ENCODE data around the gene BTNL8.

GRCh38 chr5:180988592-180988991 lies 89.6 kb downstream of the BTNL8 start, which contains the start of gene BTNL3:
- no peak for TF ChIP-seq ESRRA (CRISPR knock-in tag; IDR thresholded peaks at IDR 0.05; ENCODE audit: borderline replicate concordance)
- no peak for TF ChIP-seq TEAD4 (CRISPR knock-in tag; IDR thresholded peaks at IDR 0.05)
- TF ChIP-seq, protein P1, sequence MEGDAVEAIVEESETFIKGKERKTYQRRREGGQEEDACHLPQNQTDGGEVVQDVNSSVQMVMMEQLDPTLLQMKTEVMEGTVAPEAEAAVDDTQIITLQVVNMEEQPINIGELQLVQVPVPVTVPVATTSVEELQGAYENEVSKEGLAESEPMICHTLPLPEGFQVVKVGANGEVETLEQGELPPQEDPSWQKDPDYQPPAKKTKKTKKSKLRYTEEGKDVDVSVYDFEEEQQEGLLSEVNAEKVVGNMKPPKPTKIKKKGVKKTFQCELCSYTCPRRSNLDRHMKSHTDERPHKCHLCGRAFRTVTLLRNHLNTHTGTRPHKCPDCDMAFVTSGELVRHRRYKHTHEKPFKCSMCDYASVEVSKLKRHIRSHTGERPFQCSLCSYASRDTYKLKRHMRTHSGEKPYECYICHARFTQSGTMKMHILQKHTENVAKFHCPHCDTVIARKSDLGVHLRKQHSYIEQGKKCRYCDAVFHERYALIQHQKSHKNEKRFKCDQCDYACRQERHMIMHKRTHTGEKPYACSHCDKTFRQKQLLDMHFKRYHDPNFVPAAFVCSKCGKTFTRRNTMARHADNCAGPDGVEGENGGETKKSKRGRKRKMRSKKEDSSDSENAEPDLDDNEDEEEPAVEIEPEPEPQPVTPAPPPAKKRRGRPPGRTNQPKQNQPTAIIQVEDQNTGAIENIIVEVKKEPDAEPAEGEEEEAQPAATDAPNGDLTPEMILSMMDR (IDR thresholded peaks at IDR 0.05) = no peak
- TF ChIP-seq, protein P2, sequence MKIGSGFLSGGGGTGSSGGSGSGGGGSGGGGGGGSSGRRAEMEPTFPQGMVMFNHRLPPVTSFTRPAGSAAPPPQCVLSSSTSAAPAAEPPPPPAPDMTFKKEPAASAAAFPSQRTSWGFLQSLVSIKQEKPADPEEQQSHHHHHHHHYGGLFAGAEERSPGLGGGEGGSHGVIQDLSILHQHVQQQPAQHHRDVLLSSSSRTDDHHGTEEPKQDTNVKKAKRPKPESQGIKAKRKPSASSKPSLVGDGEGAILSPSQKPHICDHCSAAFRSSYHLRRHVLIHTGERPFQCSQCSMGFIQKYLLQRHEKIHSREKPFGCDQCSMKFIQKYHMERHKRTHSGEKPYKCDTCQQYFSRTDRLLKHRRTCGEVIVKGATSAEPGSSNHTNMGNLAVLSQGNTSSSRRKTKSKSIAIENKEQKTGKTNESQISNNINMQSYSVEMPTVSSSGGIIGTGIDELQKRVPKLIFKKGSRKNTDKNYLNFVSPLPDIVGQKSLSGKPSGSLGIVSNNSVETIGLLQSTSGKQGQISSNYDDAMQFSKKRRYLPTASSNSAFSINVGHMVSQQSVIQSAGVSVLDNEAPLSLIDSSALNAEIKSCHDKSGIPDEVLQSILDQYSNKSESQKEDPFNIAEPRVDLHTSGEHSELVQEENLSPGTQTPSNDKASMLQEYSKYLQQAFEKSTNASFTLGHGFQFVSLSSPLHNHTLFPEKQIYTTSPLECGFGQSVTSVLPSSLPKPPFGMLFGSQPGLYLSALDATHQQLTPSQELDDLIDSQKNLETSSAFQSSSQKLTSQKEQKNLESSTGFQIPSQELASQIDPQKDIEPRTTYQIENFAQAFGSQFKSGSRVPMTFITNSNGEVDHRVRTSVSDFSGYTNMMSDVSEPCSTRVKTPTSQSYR (CRISPR knock-in tag; IDR thresholded peaks at IDR 0.05) = no peak
- TF ChIP-seq MLX (CRISPR knock-in tag; IDR thresholded peaks at IDR 0.05) = no peak
- no peak for TF ChIP-seq CREM (CRISPR knock-in tag; IDR thresholded peaks at IDR 0.05)
- TF ChIP-seq USF2 (CRISPR knock-in tag; IDR thresholded peaks at IDR 0.05) = no peak
